ENCODE data around the gene CSNK2A3. TPM values are rescaled to one million over a fixed set of nuclear protein-coding genes. Genes with fewer than 3 reads are reported as not detected.
A peak's percentile ranks its signal among the peaks of the same experiment; 100 is the strongest.

Gene CSNK2A3
- total and polyA plus RNA-seq, 7 experiments from 2014 or later, result 0.46 to 1.6 (median 0.66) TPM

- Histone ChIP-seq H3K4me3 (ENCODE audit: low read length) (no peak overlapping the region), H3K27ac (ENCODE audit: low read depth, low read length) (no peak overlapping the region), H3K27me3 (ENCODE audit: control insufficient read depth in 2 of 2, insufficient read depth in 2 of 2, low read length in 2 of 2) (no peaks in the 10 kb centered on the region), H3K9me3 (ENCODE audit: control insufficient read depth in 2 of 3, low read length in 3 of 3) (no peaks in the 10 kb centered on the region), H3K4me1 (ENCODE audit: control insufficient read depth in 2 of 2, insufficient read depth in 2 of 2, low read length in 2 of 2) (no peaks in the 10 kb centered on the region), H3K36me3 (ENCODE audit: control insufficient read depth in 2 of 3, insufficient read depth in 3 of 3, low read length in 3 of 3) (no peaks in the 10 kb centered on the region)
- H3K27ac Mint-ChIP-seq, result no peak overlapping the region
- no peak overlapping the region for H3K4me3 Mint-ChIP-seq
- intact Hi-C loops (cut with micrococcal nuclease), result no loop called here
- no peaks in the 10 kb centered on the region for H3K4me1 Mint-ChIP-seq
- H3K36me3 Mint-ChIP-seq, result no peaks in the 10 kb centered on the region
- ATAC-seq (no peak), DNase-seq (no peak)
- H3K27me3 Mint-ChIP-seq, result peaks cover 0 to 5% (median 0%) of the 10 kb centered on the region in 5 donors
- H3K9me3 Mint-ChIP-seq, result no peaks in the 10 kb centered on the region
- CTCF ChIA-PET, result no interaction called here
- POLR2A ChIA-PET, result no interaction called here
These were observed 36.3 kb downstream of the CSNK2A3 start for GRCh38 chr11:11316651-11317230.

DNA sequence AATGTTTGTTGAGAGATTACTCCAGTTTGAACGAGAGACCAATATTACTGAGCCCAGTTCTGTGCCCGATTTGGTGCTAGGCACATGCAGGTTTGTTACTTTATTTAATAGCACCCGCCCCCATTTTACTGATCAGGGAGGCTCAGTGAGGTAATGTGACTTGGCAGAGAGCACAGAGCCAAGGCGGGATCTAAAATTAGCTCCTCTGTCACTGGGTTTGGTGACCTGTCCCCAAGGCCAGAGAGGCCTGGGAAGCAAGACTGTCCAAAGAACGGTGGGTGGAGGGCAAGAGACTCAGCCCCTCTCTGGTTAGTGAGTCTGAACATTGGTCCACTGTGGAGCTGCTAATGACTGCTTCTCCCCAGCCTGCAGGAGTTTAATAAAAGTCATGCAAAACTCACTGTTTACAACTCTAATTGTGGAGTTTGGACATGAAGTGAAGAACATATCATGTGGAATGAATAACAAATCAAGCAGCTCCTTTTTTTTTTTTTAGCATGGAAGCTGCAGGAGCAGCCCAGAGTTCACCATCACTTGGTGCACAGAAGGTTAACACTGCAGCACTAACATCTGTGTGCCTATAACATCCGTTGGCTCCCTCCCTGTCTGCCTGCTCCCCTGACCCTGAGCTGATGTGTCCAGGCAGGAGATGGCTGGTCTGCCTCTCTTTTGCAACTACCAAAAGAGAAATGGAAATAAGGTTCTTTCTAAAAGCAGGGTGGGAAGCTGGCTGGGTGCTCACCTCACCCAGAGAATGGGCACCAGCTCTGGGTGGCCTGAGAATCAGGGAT, 39.0 kb downstream of the CSNK2A3 start:
- no peak overlapping the region for H3K4me3 ChIP-seq (ENCODE audit: low read length)
- CTCF ChIA-PET, result no interaction called here
- no peak overlapping the region for H3K27ac Mint-ChIP-seq
- ATAC-seq, result no peak
- no peaks in the 10 kb centered on the region for H3K9me3 ChIP-seq (ENCODE audit: control insufficient read depth in 2 of 3, low read length in 3 of 3)
- H3K4me1 ChIP-seq (ENCODE audit: control insufficient read depth in 2 of 2, insufficient read depth in 2 of 2, low read length in 2 of 2), result no peaks in the 10 kb centered on the region
- DNase-seq, result no peak
- peaks cover 0 to 5% (median 0%) of the 10 kb centered on the region in 5 donors for H3K27me3 Mint-ChIP-seq
- no peaks in the 10 kb centered on the region for H3K27me3 ChIP-seq (ENCODE audit: control insufficient read depth in 2 of 2, insufficient read depth in 2 of 2, low read length in 2 of 2)
- no peaks in the 10 kb centered on the region for H3K36me3 ChIP-seq (ENCODE audit: control insufficient read depth in 2 of 3, insufficient read depth in 3 of 3, low read length in 3 of 3)
- peaks cover 0 to 9% (median 2%) of the 10 kb centered on the region in 11 donors for H3K9me3 Mint-ChIP-seq
- H3K4me3 Mint-ChIP-seq, result no peak overlapping the region
- H3K36me3 Mint-ChIP-seq, result peaks cover 0 to 7% (median 0%) of the 10 kb centered on the region in 5 donors
- H3K27ac ChIP-seq (ENCODE audit: low read depth, low read length), result no peak overlapping the region
- H3K4me1 Mint-ChIP-seq, result peaks cover 0 to 8% (median 7%) of the 10 kb centered on the region in 7 donors
- POLR2A ChIA-PET, result no interaction called here
- intact Hi-C loops (cut with micrococcal nuclease), result no loop called here

DNA sequence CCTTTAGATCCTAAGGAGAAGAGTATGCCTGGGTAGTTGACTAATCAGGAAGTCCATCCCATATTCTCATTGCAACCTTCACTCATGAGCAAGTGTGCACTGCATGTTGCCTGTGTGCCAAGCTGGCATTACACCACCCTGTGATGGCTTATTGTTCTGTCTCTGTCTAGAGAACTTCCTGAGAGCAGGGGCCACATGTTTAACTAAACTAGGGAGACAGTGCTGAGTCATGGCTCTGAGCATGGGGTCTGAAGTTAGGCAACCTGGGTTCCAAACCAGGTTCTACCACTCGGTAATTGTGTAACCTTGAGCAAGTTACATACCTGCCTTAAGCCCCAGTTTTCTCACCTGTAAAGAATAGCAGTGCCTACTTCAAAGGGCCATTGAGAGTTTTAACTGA, 39.6 kb downstream of the CSNK2A3 start:
- POLR2A ChIA-PET, result no interaction called here
- Mint-ChIP-seq H3K9me3 (peaks cover 0 to 9% (median 2%) of the 10 kb centered on the region in 11 donors), H3K27ac (no peak overlapping the region), H3K4me1 (peaks cover 0 to 8% (median 7%) of the 10 kb centered on the region in 7 donors), H3K27me3 (peaks cover 0 to under 1% (median 0%) of the 10 kb centered on the region in 5 donors), H3K4me3 (no peak overlapping the region), H3K36me3 (peaks cover 0 to 7% (median 0%) of the 10 kb centered on the region in 5 donors)
- ATAC-seq, result no peak
- Histone ChIP-seq H3K36me3 (ENCODE audit: control insufficient read depth in 2 of 3, insufficient read depth in 3 of 3, low read length in 3 of 3) (no peaks in the 10 kb centered on the region), H3K9me3 (ENCODE audit: control insufficient read depth in 2 of 3, low read length in 3 of 3) (no peaks in the 10 kb centered on the region), H3K27me3 (ENCODE audit: control insufficient read depth in 2 of 2, insufficient read depth in 2 of 2, low read length in 2 of 2) (no peaks in the 10 kb centered on the region), H3K27ac (ENCODE audit: low read depth, low read length) (no peak overlapping the region), H3K4me1 (ENCODE audit: control insufficient read depth in 2 of 2, insufficient read depth in 2 of 2, low read length in 2 of 2) (no peaks in the 10 kb centered on the region), H3K4me3 (ENCODE audit: low read length) (no peak overlapping the region)
- CTCF ChIA-PET, result no interaction called here
- no peak for DNase-seq
- intact Hi-C loops (cut with micrococcal nuclease), result no loop called here

DNA sequence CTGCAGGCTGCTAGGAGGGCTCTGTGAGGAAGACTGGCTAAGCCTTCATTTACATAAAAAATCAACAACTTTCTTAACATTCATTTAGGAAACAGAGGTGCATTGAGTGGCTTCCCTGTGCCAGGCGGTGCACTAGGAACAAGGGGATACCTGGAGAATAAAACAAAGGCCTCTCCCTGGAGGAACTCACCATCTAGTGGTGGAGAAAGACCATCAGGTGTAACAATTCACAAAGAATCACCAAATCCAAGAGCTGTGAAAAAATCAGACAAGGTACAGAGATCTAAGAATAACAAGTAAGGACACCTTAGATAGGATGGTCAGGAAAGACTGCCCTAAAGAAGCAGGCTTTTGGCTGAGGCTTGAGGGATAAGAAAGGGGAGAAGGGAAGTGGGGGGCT, 40.3 kb downstream of the CSNK2A3 start:
- H3K4me3 ChIP-seq (ENCODE audit: low read length), result no peak overlapping the region
- Mint-ChIP-seq H3K27me3 (peaks cover 0 to 4% (median 0%) of the 10 kb centered on the region in 5 donors), H3K36me3 (peaks cover 0 to 7% (median 0%) of the 10 kb centered on the region in 5 donors), H3K9me3 (peaks cover 0 to 9% (median 2%) of the 10 kb centered on the region in 11 donors), H3K4me3 (no peak overlapping the region), H3K4me1 (peaks cover 0 to 8% (median 7%) of the 10 kb centered on the region in 7 donors), H3K27ac (no peak overlapping the region)
- H3K4me1 ChIP-seq (ENCODE audit: control insufficient read depth in 2 of 2, insufficient read depth in 2 of 2, low read length in 2 of 2), result no peaks in the 10 kb centered on the region
- no peaks in the 10 kb centered on the region for H3K36me3 ChIP-seq (ENCODE audit: control insufficient read depth in 2 of 3, insufficient read depth in 3 of 3, low read length in 3 of 3)
- POLR2A ChIA-PET, result no interaction called here
- intact Hi-C loops (cut with micrococcal nuclease), result no loop called here
- no peaks in the 10 kb centered on the region for H3K27me3 ChIP-seq (ENCODE audit: control insufficient read depth in 2 of 2, insufficient read depth in 2 of 2, low read length in 2 of 2)
- no peaks in the 10 kb centered on the region for H3K9me3 ChIP-seq (ENCODE audit: control insufficient read depth in 2 of 3, low read length in 3 of 3)
- H3K27ac ChIP-seq (ENCODE audit: low read depth, low read length), result no peak overlapping the region
- ATAC-seq (no peak), DNase-seq (no peak)
- CTCF ChIA-PET, result no interaction called here

DNA sequence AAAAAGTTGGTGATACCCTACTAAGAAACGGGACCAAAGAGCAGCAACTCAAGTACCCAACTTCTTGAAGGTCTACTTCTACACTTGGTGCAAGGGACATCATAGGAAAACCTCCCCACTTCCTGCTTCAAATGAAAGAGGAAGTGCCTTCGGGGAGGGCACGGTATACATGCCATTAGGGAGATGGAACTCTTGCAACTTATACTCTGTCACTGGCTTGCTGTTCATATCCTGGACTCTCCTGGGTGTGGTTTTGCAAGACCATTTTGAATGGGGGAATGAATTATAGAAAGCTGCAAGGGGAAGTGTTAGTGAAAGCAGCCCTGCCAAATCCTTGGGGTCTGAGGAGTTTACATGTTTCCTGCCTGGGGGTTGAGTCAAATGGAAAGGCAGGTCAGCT, 41.9 kb downstream of the CSNK2A3 start:
- Histone ChIP-seq H3K27me3 (ENCODE audit: control insufficient read depth in 2 of 2, insufficient read depth in 2 of 2, low read length in 2 of 2) (no peaks in the 10 kb centered on the region), H3K9me3 (ENCODE audit: control insufficient read depth in 2 of 3, low read length in 3 of 3) (no peaks in the 10 kb centered on the region), H3K36me3 (ENCODE audit: control insufficient read depth in 2 of 3, insufficient read depth in 3 of 3, low read length in 3 of 3) (no peaks in the 10 kb centered on the region), H3K27ac (ENCODE audit: low read depth, low read length) (no peak overlapping the region), H3K4me1 (ENCODE audit: control insufficient read depth in 2 of 2, insufficient read depth in 2 of 2, low read length in 2 of 2) (no peaks in the 10 kb centered on the region), H3K4me3 (ENCODE audit: low read length) (no peak overlapping the region)
- H3K36me3 Mint-ChIP-seq, result peaks cover 0 to 7% (median 0%) of the 10 kb centered on the region in 5 donors
- peaks cover 0 to 9% (median 2%) of the 10 kb centered on the region in 11 donors for H3K9me3 Mint-ChIP-seq
- H3K4me3 Mint-ChIP-seq, result no peak overlapping the region
- POLR2A ChIA-PET, result no interaction called here
- CTCF ChIA-PET, result no interaction called here
- no peak overlapping the region for H3K27ac Mint-ChIP-seq
- intact Hi-C loops (cut with micrococcal nuclease), result no loop called here
- peaks cover 0 to 8% (median 7%) of the 10 kb centered on the region in 7 donors for H3K4me1 Mint-ChIP-seq
- ATAC-seq (peak; percentile 70), DNase-seq (peak in 1 of 9 donors; percentile 4)
- H3K27me3 Mint-ChIP-seq, result peaks cover 0 to 4% (median 0%) of the 10 kb centered on the region in 5 donors

DNA sequence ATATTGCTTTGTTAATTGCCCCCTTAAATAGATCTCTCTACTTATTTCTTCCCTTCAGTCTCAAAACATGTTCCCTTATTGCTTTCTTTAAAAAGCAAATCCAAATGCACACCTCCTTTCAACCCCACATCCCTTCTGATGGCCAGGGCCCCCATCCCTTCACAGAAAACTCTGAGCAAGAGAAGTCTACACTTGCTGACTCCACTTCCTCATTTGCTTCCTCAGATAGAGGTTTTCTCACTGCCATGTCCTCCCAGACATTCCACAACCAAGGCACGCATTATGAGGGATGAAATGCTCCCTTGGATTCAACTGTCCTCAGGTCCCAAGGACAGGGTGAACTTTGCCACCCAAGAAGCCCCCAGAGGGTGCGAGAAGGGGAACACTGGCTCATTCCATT, 43.1 kb downstream of the CSNK2A3 start:
- H3K27ac ChIP-seq (ENCODE audit: low read depth, low read length), result no peak overlapping the region
- Mint-ChIP-seq H3K27ac (no peak overlapping the region), H3K4me1 (peaks cover 0 to 8% (median 7%) of the 10 kb centered on the region in 7 donors), H3K4me3 (no peak overlapping the region), H3K9me3 (peaks cover 0 to 9% (median 2%) of the 10 kb centered on the region in 11 donors), H3K36me3 (peaks cover 0 to 7% (median 0%) of the 10 kb centered on the region in 5 donors), H3K27me3 (peaks cover 0 to 4% (median 0%) of the 10 kb centered on the region in 5 donors)
- ATAC-seq (no peak), DNase-seq (no peak)
- H3K36me3 ChIP-seq (ENCODE audit: control insufficient read depth in 2 of 3, insufficient read depth in 3 of 3, low read length in 3 of 3), result no peaks in the 10 kb centered on the region
- H3K4me1 ChIP-seq (ENCODE audit: control insufficient read depth in 2 of 2, insufficient read depth in 2 of 2, low read length in 2 of 2), result no peaks in the 10 kb centered on the region
- H3K4me3 ChIP-seq (ENCODE audit: low read length), result no peak overlapping the region
- intact Hi-C loops (cut with micrococcal nuclease), result no loop called here
- no peaks in the 10 kb centered on the region for H3K27me3 ChIP-seq (ENCODE audit: control insufficient read depth in 2 of 2, insufficient read depth in 2 of 2, low read length in 2 of 2)
- CTCF ChIA-PET, result no interaction called here
- no peaks in the 10 kb centered on the region for H3K9me3 ChIP-seq (ENCODE audit: control insufficient read depth in 2 of 3, low read length in 3 of 3)
- POLR2A ChIA-PET, result no interaction called here
